Spleen (tissue), 7 donors: ENCODE measurements around the gene ANKS3.

Source experiments
- POLR2A ChIP-seq, 3 donors: fragments of 450-650 bp; IDR thresholded peaks; one replicate each; pipeline ENCODE4 v1.5.1; 2017; ENCODE audit warnings: antibody characterized with exemption in 3 of 3, mild to moderate bottlenecking in 1 of 3
- TF ChIP-seq, protein P1 (sequence below), 11 experiments: fragments of 200-600 bp in 7 of 11; fragments of 450-650 bp in 4 of 11; sonication (generic) in 4 of 11; IDR thresholded peaks in 8 of 11; conservative IDR thresholded peaks in 3 of 11; 1 replicate in 7 of 11; 2 replicates in 4 of 11; pipeline versions ENCODE4 v1.4.0 to v1.8.0; 2016 to 2021; ENCODE audit warnings: antibody characterized with exemption in 11 of 11, inconsistent platforms in 4 of 11, mild to moderate bottlenecking in 1 of 11
- donor health status: DM: no; HTN: no; CAD: no; lungs with moderate emphysema.
- donor health status: DM: no; HTN: no; CAD: no.
- donor health status: DM: no; HTN: no; CAD: no.

DNA sequence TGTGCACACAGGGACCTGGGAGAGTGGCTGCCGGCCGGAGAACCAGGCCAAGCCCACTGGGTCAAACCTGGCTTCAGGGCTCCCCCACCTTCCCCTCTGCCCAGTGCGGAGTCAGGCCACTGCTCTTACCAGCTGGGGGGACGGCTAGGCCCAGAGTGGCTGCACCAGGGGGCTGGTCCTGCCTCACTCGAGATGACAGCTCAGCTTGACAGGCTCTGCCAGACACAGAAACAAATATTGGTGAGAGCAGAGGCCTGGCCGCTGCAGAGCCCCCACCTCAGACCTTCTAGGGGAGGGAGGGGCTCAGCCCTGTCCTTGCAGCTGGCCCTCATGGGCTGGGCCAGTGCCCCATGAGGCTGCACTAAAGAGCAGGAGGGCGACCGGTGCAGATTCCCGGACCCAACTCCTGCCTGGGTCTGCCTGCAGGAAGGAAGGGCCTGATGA, 36.2 kb downstream of the ANKS3 start:
- TF ChIP-seq POLR2A (IDR thresholded peaks at IDR 0.05), result no peak
- TF ChIP-seq, protein P1, sequence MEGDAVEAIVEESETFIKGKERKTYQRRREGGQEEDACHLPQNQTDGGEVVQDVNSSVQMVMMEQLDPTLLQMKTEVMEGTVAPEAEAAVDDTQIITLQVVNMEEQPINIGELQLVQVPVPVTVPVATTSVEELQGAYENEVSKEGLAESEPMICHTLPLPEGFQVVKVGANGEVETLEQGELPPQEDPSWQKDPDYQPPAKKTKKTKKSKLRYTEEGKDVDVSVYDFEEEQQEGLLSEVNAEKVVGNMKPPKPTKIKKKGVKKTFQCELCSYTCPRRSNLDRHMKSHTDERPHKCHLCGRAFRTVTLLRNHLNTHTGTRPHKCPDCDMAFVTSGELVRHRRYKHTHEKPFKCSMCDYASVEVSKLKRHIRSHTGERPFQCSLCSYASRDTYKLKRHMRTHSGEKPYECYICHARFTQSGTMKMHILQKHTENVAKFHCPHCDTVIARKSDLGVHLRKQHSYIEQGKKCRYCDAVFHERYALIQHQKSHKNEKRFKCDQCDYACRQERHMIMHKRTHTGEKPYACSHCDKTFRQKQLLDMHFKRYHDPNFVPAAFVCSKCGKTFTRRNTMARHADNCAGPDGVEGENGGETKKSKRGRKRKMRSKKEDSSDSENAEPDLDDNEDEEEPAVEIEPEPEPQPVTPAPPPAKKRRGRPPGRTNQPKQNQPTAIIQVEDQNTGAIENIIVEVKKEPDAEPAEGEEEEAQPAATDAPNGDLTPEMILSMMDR (IDR thresholded peaks at IDR 0.05 in 8 of 11, conservative IDR thresholded peaks at IDR 0.05 in 3 of 11), result no peak
